Activated CD8-positive, alpha-beta memory T cell treated with anti-CD3 and anti-CD28 coated beads, Interleukin-2, amount 10 ng/mL, durations not matched to agents 7 days and 5 days (primary cell): Measurements from ENCODE around the gene C2CD4C. TPM values are rescaled to one million over a fixed set of nuclear protein-coding genes. Genes with fewer than 3 reads are reported as not detected.
"Not testable (repeated sequence)": the region's sequence is repeated elsewhere in the genome, so short reads cannot be mapped to it uniquely, and the experiment has no call there.

ENCODE experiments used
- ATAC-seq: fragments of 150-1000 bp; cut with Tn5 transposase; one replicate; pipeline ENCODE4 v1.10.0; 2021; ENCODE audit warnings: moderate library complexity
- CTCF ChIA-PET: fragments of 350-600 bp; sonication (Branson Sonifier 250); formaldehyde crosslinking; loops from one replicate; lab custom pipeline; 2021; ENCODE audit warnings: antibody characterized with exemption; lab: Charles Lee
- DNase-seq: peaks from one replicate; pipeline ENCODE4 v3.0.0-alpha.2; 2020
- H3K27ac Mint-ChIP-seq: one replicate; pipeline ENCODE4 v1.8.0; 2021; ENCODE audit warnings: mild to moderate bottlenecking, mixed read lengths
- H3K27me3 Mint-ChIP-seq: one replicate; pipeline ENCODE4 v1.8.0; 2021; ENCODE audit warnings: mixed read lengths
- H3K36me3 Mint-ChIP-seq: one replicate; pipeline ENCODE4 v1.8.0; 2021; ENCODE audit warnings: mild to moderate bottlenecking, mixed read lengths
- H3K4me1 Mint-ChIP-seq: one replicate; pipeline ENCODE4 v1.8.0; 2021; ENCODE audit warnings: mixed read lengths
- H3K4me3 Mint-ChIP-seq: one replicate; pipeline ENCODE4 v1.8.0; 2021; ENCODE audit warnings: mild to moderate bottlenecking, moderate library complexity, mixed read lengths
- H3K9me3 Mint-ChIP-seq: one replicate; pipeline ENCODE4 v1.8.0; 2022; ENCODE audit warnings: low read depth, mixed read lengths
- total RNA-seq, 2 experiments: library from RNA; stranded (reverse); gene quantifications; one replicate each; pipeline ENCODE4 v1.2.3, GENCODE V29; 2021

The C2CD4C gene
- total RNA-seq: not detected

- CTCF ChIA-PET: no interaction called here
- ATAC-seq (no peak), DNase-seq (no peak)
- no peaks in the 10 kb centered on the region for H3K9me3 Mint-ChIP-seq
- H3K36me3 Mint-ChIP-seq: no peaks in the 10 kb centered on the region
- H3K27ac Mint-ChIP-seq: no peak within 1 kb of the TSS
- H3K4me1 Mint-ChIP-seq: peaks cover 3% of the 10 kb centered on the region
- H3K4me3 Mint-ChIP-seq: no peak within 1 kb of the TSS
- peaks cover 13% of the 10 kb centered on the region for H3K27me3 Mint-ChIP-seq
Observed at GRCh38 chr19:408902-409515, at the start of gene C2CD4C. TSS of gene C2CD4C (minus strand) at chr19:409147. CDS start at chr19:408361, 786 bp downstream.

GRCh38 chr19:458091-459042, 49.4 kb upstream of the C2CD4C start:
- Mint-ChIP-seq H3K4me1 (peaks cover 3% of the 10 kb centered on the region), H3K9me3 (no peaks in the 10 kb centered on the region), H3K27me3 (peaks cover 24% of the 10 kb centered on the region), H3K27ac (no peak overlapping the region), H3K4me3 (no peak overlapping the region), H3K36me3 (no peaks in the 10 kb centered on the region)
- no peak for DNase-seq
- no peak for ATAC-seq
- CTCF ChIA-PET: no interaction called here

GRCh38 chr19:457636-458035, 48.7 kb upstream of the C2CD4C start:
- Mint-ChIP-seq H3K36me3 (no peaks in the 10 kb centered on the region), H3K9me3 (no peaks in the 10 kb centered on the region), H3K27me3 (peaks cover 22% of the 10 kb centered on the region), H3K27ac (no peak overlapping the region), H3K4me1 (peaks cover 3% of the 10 kb centered on the region), H3K4me3 (no peak overlapping the region)
- CTCF ChIA-PET: no interaction called here
- DNase-seq (no peak), ATAC-seq (no peak)

- ATAC-seq: no peak
- no peak overlapping the region for H3K27ac Mint-ChIP-seq
- peaks cover 12% of the 10 kb centered on the region for H3K27me3 Mint-ChIP-seq
- no peaks in the 10 kb centered on the region for H3K9me3 Mint-ChIP-seq
- CTCF ChIA-PET: no interaction called here
- no peak for DNase-seq
- no peak overlapping the region for H3K4me3 Mint-ChIP-seq
- H3K4me1 Mint-ChIP-seq: peaks cover 3% of the 10 kb centered on the region
- H3K36me3 Mint-ChIP-seq: no peaks in the 10 kb centered on the region
Observed at GRCh38 chr19:456547-457110, 47.7 kb upstream of the C2CD4C start.

- no peaks in the 10 kb centered on the region for H3K36me3 Mint-ChIP-seq
- CTCF ChIA-PET: no interaction called here
- peaks cover 3% of the 10 kb centered on the region for H3K4me1 Mint-ChIP-seq
- no peak overlapping the region for H3K4me3 Mint-ChIP-seq
- H3K9me3 Mint-ChIP-seq: peaks cover 5% of the 10 kb centered on the region
- peaks cover 11% of the 10 kb centered on the region for H3K27me3 Mint-ChIP-seq
- ATAC-seq (no peak), DNase-seq (no peak)
- H3K27ac Mint-ChIP-seq: no peak overlapping the region
Observed at GRCh38 chr19:455851-456546, 47.1 kb upstream of the C2CD4C start.

- no peaks in the 10 kb centered on the region for H3K36me3 Mint-ChIP-seq
- no peak overlapping the region for H3K27ac Mint-ChIP-seq
- peaks cover 9% of the 10 kb centered on the region for H3K9me3 Mint-ChIP-seq
- H3K4me3 Mint-ChIP-seq: no peak overlapping the region
- ATAC-seq (no peak), DNase-seq (no peak)
- peaks cover 11% of the 10 kb centered on the region for H3K27me3 Mint-ChIP-seq
- CTCF ChIA-PET: no interaction called here
- peaks cover 3% of the 10 kb centered on the region for H3K4me1 Mint-ChIP-seq
Observed at GRCh38 chr19:455031-455705, 46.2 kb upstream of the C2CD4C start.

- Mint-ChIP-seq H3K27me3 (peaks cover 5% of the 10 kb centered on the region), H3K4me1 (no peaks in the 10 kb centered on the region), H3K36me3 (no peaks in the 10 kb centered on the region), H3K27ac (no peak overlapping the region), H3K9me3 (peaks cover 9% of the 10 kb centered on the region), H3K4me3 (no peak overlapping the region)
- CTCF ChIA-PET: no interaction called here
- no peak for DNase-seq
- ATAC-seq: no peak
Observed at GRCh38 chr19:453606-454005, 44.7 kb upstream of the C2CD4C start.

GRCh38 chr19:452829-453228, 43.9 kb upstream of the C2CD4C start:
- H3K9me3 Mint-ChIP-seq: peaks cover 9% of the 10 kb centered on the region
- ATAC-seq: no peak
- H3K27me3 Mint-ChIP-seq: peaks cover 6% of the 10 kb centered on the region

GRCh38 chr19:450912-451481, 42.0 kb upstream of the C2CD4C start:
- H3K9me3 Mint-ChIP-seq, H3K4me3 Mint-ChIP-seq, H3K36me3 Mint-ChIP-seq, DNase-seq, H3K27me3 Mint-ChIP-seq, H3K4me1 Mint-ChIP-seq, CTCF ChIA-PET, ATAC-seq, H3K27ac Mint-ChIP-seq: not testable (repeated sequence)

More at GRCh38 chr19:452829-453228, 43.9 kb upstream of the C2CD4C start:
- Mint-ChIP-seq H3K36me3 (no peaks in the 10 kb centered on the region), H3K4me1 (no peaks in the 10 kb centered on the region), H3K4me3 (no peak overlapping the region), H3K27ac (no peak overlapping the region)
- CTCF ChIA-PET: no interaction called here
- no peak for DNase-seq

- peaks cover 2% of the 10 kb centered on the region for H3K27me3 Mint-ChIP-seq
- H3K4me3 Mint-ChIP-seq: no peak overlapping the region
- CTCF ChIA-PET: no interaction called here
- no peaks in the 10 kb centered on the region for H3K4me1 Mint-ChIP-seq
- peaks cover 9% of the 10 kb centered on the region for H3K9me3 Mint-ChIP-seq
- no peak overlapping the region for H3K27ac Mint-ChIP-seq
- DNase-seq (no peak), ATAC-seq (no peak)
- no peaks in the 10 kb centered on the region for H3K36me3 Mint-ChIP-seq
Observed at GRCh38 chr19:449916-450315, 41.0 kb upstream of the C2CD4C start.

- no peaks in the 10 kb centered on the region for H3K4me1 Mint-ChIP-seq
- CTCF ChIA-PET: no interaction called here
- no peaks in the 10 kb centered on the region for H3K36me3 Mint-ChIP-seq
- H3K27me3 Mint-ChIP-seq: peaks cover 2% of the 10 kb centered on the region
- no peak for DNase-seq
- peaks cover 9% of the 10 kb centered on the region for H3K9me3 Mint-ChIP-seq
- no peak overlapping the region for H3K27ac Mint-ChIP-seq
- ATAC-seq: no peak
- no peak overlapping the region for H3K4me3 Mint-ChIP-seq
Observed at GRCh38 chr19:447816-448560, 39.0 kb upstream of the C2CD4C start.

- Mint-ChIP-seq H3K27me3 (peaks cover 2% of the 10 kb centered on the region), H3K4me3 (no peak overlapping the region), H3K4me1 (no peaks in the 10 kb centered on the region), H3K9me3 (peaks cover 9% of the 10 kb centered on the region), H3K36me3 (no peaks in the 10 kb centered on the region), H3K27ac (no peak overlapping the region)
- CTCF ChIA-PET: no interaction called here
- ATAC-seq: no peak
- no peak for DNase-seq
Observed at GRCh38 chr19:447064-447426, 38.1 kb upstream of the C2CD4C start.
